GM12878 (cell line): ENCODE data around the gene SNRPN. TPM values are rescaled to one million over a fixed set of nuclear protein-coding genes. Genes with fewer than 3 reads are reported as not detected.

ENCODE experiments used
- ASH2L ChIP-seq: fragments of 300-600, 200-600 bp; sonication (generic); IDR thresholded peaks from 2 replicates; pipeline ENCODE4 v1.6.1; 2017; ENCODE audit warnings: low read depth, mild to moderate bottlenecking, borderline replicate concordance
- BMI1 ChIP-seq: fragments of 450-650 bp; IDR thresholded peaks from 2 replicates; pipeline ENCODE4 v1.6.1; 2016; ENCODE audit warnings: mild to moderate bottlenecking, moderate library complexity, borderline replicate concordance
- CBX3 ChIP-seq: fragments of 200-600 bp; sonication (generic); IDR thresholded peaks from 2 replicates; pipeline ENCODE4 v1.6.1; 2016; ENCODE audit warnings: low read depth, borderline replicate concordance
- CREM ChIP-seq: IDR thresholded peaks from 2 replicates; pipeline ENCODE4 v1.6.1; 2014; ENCODE audit warnings: antibody characterized with exemption, low read depth
- CTCF ChIP-seq, 3 experiments: IDR thresholded peaks in 2 of 3; conservative IDR thresholded peaks in 1 of 3; 2 replicates each; pipeline ENCODE4 v1.5.1; 2011; ENCODE audit warnings: low read depth in 3 of 3, low read length in 3 of 3, mild to moderate bottlenecking in 3 of 3, control low read depth in 2 of 3, moderate library complexity in 2 of 3, inconsistent platforms in 1 of 3, mixed read lengths in 1 of 3; ENCODE audit not compliant: control insufficient read depth in 2 of 3, insufficient read depth in 1 of 3; ENCODE audit errors: extremely low read depth in 1 of 3
- EED ChIP-seq: sonication (generic); IDR thresholded peaks from 2 replicates; pipeline ENCODE4 v1.6.1; 2016; ENCODE audit warnings: antibody characterized with exemption, low read depth
- EZH2 ChIP-seq: IDR thresholded peaks from 2 replicates; pipeline ENCODE4 v1.6.1; 2012; ENCODE audit warnings: low read depth, mild to moderate bottlenecking, control low read depth, inconsistent platforms, low read length, borderline replicate concordance; ENCODE audit not compliant: control insufficient read depth
- MAX ChIP-seq: IDR thresholded peaks from 2 replicates; pipeline ENCODE4 v1.6.1; 2012; ENCODE audit warnings: low read depth, low read length, improper control_type of control experiment
- NFYB ChIP-seq: IDR thresholded peaks from 2 replicates; pipeline ENCODE4 v1.6.1; 2011; ENCODE audit warnings: low read depth, mild to moderate bottlenecking, low read length, improper control_type of control experiment, moderate library complexity; ENCODE audit not compliant: insufficient read depth
- POLR2AphosphoS5 ChIP-seq: IDR thresholded peaks from 2 replicates; pipeline ENCODE4 v1.6.1; 2011; ENCODE audit warnings: mild to moderate bottlenecking, low read length, inconsistent platforms
- RFX5 ChIP-seq: IDR thresholded peaks from 2 replicates; pipeline ENCODE4 v1.6.1; 2011; ENCODE audit warnings: low read depth, low read length, improper control_type of control experiment
- STAT3 ChIP-seq: IDR thresholded peaks from 2 replicates; pipeline ENCODE4 v1.6.1; 2011; ENCODE audit warnings: low read depth, low read length, improper control_type of control experiment
- YY1 ChIP-seq: IDR thresholded peaks from 2 replicates; pipeline ENCODE4 v1.6.1; 2011; ENCODE audit warnings: low read depth, mild to moderate bottlenecking, low read length
- ZZZ3 ChIP-seq: IDR thresholded peaks from 2 replicates; pipeline ENCODE4 v1.6.1; 2011; ENCODE audit warnings: low read depth; ENCODE audit not compliant: control insufficient read depth, insufficient read length
- polyA plus RNA-seq, 11 experiments: library from polyadenylated mRNA; depleted of rRNA in 4 of 11; unstranded in 6 of 11; stranded (reverse) in 5 of 11; fragments of >200 nt; fragmentation: Nextera tagmentation in 4 of 11; fragmentation: Illumina TruSeq in 1 of 11; extraction: Ambion mirVana in 4 of 11; extraction: Trizol in 1 of 11; gene quantifications; 1 replicate in 1 of 11; 2 replicates in 10 of 11; pipeline versions ENCODE4 v1.2.1 to v1.2.3, GENCODE V29; 2011 to 2016; ENCODE audit warnings: inconsistent platforms in 2 of 11, missing spikeins in 2 of 11, low read depth in 1 of 11
- total RNA-seq, 4 experiments: library from RNA; depleted of rRNA in 3 of 4; stranded (reverse); fragments of >200 nt in 3 of 4; fragmentation: Illumina TruSeq in 1 of 4; extraction: Trizol in 1 of 4; gene quantifications; 2 replicates each; pipeline versions ENCODE4 v1.2.1 to v1.2.3, GENCODE V29; 2013 to 2021
- TF ChIP-seq, protein P1 (sequence below): fragments of 450-650 bp; formaldehyde crosslinking; IDR thresholded peaks from 2 replicates; pipeline ENCODE4 v1.4.0; 2020; ENCODE audit warnings: mild to moderate bottlenecking, moderate library complexity
- TF ChIP-seq, protein P2 (sequence below): fragments of 450-650 bp; IDR thresholded peaks from 2 replicates; pipeline ENCODE4 v1.6.1; 2017; ENCODE audit warnings: low read depth, mild to moderate bottlenecking, moderate library complexity
- TF ChIP-seq, protein P3 (sequence below): IDR thresholded peaks from 2 replicates; pipeline ENCODE4 v1.6.1; 2011; ENCODE audit warnings: borderline replicate concordance, low read depth, mild to moderate bottlenecking, moderate library complexity, low read length; ENCODE audit not compliant: insufficient read depth, poor library complexity, severe bottlenecking
- TF ChIP-seq, protein P4 (sequence below): fragments of 150-350 bp; IDR thresholded peaks from 2 replicates; pipeline ENCODE4 v1.6.1; 2014; ENCODE audit warnings: mild to moderate bottlenecking, low read depth, low read length

Gene SNRPN
- total and polyA plus RNA-seq, 10 of the 15 experiments (the other 5 are each of a cell fraction or from before 2014, with no cell fraction given), result 9.1 to 103 (median 45.5) TPM

DNA sequence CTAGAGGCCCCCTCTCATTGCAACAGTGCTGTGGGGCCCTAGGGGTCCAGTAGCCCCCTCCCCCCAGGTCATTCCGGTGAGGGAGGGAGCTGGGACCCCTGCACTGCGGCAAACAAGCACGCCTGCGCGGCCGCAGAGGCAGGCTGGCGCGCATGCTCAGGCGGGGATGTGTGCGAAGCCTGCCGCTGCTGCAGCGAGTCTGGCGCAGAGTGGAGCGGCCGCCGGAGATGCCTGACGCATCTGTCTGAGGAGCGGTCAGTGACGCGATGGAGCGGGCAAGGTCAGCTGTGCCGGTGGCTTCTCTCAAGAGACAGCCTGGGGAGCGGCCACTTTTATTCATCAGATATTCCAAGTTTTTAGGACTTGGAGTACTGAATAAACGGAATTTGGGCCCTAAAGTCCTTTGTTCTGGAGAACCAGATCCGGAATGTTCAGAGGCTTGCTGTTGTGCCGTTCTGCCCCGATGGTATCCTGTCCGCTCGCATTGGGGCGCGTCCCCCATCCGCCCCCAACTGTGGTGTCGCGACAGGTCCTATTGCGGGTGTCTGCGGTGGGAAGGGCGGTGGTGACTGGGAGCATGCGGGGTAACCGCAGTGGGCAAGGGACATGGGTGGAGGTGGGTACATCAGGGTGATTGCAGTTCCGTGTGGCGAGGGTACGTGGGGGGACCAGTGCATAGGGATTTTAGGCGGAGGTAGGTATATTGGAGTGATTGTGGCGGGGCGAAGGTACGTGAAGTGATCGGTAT, at the start of gene SNRPN, which contains the start of gene SNURF (continued):
- no peak for TF ChIP-seq BMI1
- TF ChIP-seq, protein P1, sequence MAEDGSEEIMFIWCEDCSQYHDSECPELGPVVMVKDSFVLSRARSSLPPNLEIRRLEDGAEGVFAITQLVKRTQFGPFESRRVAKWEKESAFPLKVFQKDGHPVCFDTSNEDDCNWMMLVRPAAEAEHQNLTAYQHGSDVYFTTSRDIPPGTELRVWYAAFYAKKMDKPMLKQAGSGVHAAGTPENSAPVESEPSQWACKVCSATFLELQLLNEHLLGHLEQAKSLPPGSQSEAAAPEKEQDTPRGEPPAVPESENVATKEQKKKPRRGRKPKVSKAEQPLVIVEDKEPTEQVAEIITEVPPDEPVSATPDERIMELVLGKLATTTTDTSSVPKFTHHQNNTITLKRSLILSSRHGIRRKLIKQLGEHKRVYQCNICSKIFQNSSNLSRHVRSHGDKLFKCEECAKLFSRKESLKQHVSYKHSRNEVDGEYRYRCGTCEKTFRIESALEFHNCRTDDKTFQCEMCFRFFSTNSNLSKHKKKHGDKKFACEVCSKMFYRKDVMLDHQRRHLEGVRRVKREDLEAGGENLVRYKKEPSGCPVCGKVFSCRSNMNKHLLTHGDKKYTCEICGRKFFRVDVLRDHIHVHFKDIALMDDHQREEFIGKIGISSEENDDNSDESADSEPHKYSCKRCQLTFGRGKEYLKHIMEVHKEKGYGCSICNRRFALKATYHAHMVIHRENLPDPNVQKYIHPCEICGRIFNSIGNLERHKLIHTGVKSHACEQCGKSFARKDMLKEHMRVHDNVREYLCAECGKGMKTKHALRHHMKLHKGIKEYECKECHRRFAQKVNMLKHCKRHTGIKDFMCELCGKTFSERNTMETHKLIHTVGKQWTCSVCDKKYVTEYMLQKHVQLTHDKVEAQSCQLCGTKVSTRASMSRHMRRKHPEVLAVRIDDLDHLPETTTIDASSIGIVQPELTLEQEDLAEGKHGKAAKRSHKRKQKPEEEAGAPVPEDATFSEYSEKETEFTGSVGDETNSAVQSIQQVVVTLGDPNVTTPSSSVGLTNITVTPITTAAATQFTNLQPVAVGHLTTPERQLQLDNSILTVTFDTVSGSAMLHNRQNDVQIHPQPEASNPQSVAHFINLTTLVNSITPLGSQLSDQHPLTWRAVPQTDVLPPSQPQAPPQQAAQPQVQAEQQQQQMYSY (CRISPR knock-in tag), result no peak
- no peak for TF ChIP-seq RFX5
- TF ChIP-seq CREM, result peak; percentile 29; the same call in 1 of the 2 replicates
- peak; percentile 14; the same call in 1 of the 2 replicates for TF ChIP-seq MAX
- TF ChIP-seq, protein P2, sequence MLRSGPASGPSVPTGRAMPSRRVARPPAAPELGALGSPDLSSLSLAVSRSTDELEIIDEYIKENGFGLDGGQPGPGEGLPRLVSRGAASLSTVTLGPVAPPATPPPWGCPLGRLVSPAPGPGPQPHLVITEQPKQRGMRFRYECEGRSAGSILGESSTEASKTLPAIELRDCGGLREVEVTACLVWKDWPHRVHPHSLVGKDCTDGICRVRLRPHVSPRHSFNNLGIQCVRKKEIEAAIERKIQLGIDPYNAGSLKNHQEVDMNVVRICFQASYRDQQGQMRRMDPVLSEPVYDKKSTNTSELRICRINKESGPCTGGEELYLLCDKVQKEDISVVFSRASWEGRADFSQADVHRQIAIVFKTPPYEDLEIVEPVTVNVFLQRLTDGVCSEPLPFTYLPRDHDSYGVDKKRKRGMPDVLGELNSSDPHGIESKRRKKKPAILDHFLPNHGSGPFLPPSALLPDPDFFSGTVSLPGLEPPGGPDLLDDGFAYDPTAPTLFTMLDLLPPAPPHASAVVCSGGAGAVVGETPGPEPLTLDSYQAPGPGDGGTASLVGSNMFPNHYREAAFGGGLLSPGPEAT, result no peak
- TF ChIP-seq ZZZ3, result no peak
- no peak for TF ChIP-seq EED
- TF ChIP-seq STAT3, result no peak
- TF ChIP-seq EZH2, result no peak
- 0 out of 2 replicates have a peak, but pooled peaks have one; percentile 23 for TF ChIP-seq YY1
- TF ChIP-seq, protein P3, sequence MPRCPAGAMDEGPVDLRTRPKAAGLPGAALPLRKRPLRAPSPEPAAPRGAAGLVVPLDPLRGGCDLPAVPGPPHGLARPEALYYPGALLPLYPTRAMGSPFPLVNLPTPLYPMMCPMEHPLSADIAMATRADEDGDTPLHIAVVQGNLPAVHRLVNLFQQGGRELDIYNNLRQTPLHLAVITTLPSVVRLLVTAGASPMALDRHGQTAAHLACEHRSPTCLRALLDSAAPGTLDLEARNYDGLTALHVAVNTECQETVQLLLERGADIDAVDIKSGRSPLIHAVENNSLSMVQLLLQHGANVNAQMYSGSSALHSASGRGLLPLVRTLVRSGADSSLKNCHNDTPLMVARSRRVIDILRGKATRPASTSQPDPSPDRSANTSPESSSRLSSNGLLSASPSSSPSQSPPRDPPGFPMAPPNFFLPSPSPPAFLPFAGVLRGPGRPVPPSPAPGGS, result no peak
- TF ChIP-seq CTCF (IDR thresholded peaks at IDR 0.05 in 2 of 3, conservative IDR thresholded peaks at IDR 0.05 in 1 of 3; ENCODE audit: control insufficient read depth in 2 of 3, extremely low read depth in 1 of 3, insufficient read depth in 1 of 3, low read depth in 3 of 3, low read length in 3 of 3), result no peak
- TF ChIP-seq NFYB, result no peak
- no peak for TF ChIP-seq CBX3
- TF ChIP-seq, protein P4, sequence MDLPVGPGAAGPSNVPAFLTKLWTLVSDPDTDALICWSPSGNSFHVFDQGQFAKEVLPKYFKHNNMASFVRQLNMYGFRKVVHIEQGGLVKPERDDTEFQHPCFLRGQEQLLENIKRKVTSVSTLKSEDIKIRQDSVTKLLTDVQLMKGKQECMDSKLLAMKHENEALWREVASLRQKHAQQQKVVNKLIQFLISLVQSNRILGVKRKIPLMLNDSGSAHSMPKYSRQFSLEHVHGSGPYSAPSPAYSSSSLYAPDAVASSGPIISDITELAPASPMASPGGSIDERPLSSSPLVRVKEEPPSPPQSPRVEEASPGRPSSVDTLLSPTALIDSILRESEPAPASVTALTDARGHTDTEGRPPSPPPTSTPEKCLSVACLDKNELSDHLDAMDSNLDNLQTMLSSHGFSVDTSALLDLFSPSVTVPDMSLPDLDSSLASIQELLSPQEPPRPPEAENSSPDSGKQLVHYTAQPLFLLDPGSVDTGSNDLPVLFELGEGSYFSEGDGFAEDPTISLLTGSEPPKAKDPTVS, result no peak
- peak; percentile 90 for TF ChIP-seq POLR2AphosphoS5
- no peak for TF ChIP-seq ASH2L
